ENCODE data around the gene SLC2A6.

SLC2A6 gene
- total RNA-seq, result 2.4 to 5.0 (median 3.7) reads per million in 3 donors

GRCh38 chr9:133478851-133479711 lies at the start of gene SLC2A6:
SLC2A6 (minus strand) TSS chr9:133479099; CDS start chr9:133479059, 40 bp downstream.
- DNase-seq, result peak; percentile 65 to 78 (median 74)
- Histone ChIP-seq H3K4me1 (ENCODE audit: control insufficient read depth, insufficient read depth, low read length, poor library complexity, severe bottlenecking) (peaks cover 14% of the 10 kb centered on the region), H3K36me3 (ENCODE audit: control insufficient read depth, insufficient read depth, low read length) (no peaks in the 10 kb centered on the region), H3K27ac (ENCODE audit: insufficient read depth, low read length, poor library complexity, severe bottlenecking) (peak within 1 kb of the TSS; percentile 38), H3K9me3 (ENCODE audit: control insufficient read depth, low read length) (no peaks in the 10 kb centered on the region), H3K27me3 (replicated peaks; ENCODE audit: control insufficient read depth, insufficient read depth, low read length, poor library complexity, severe bottlenecking) (no peaks in the 10 kb centered on the region), H3K4me3 (ENCODE audit: insufficient read depth, low read depth, low read length, poor library complexity, severe bottlenecking) (peak within 1 kb of the TSS; percentile 55)

DNA sequence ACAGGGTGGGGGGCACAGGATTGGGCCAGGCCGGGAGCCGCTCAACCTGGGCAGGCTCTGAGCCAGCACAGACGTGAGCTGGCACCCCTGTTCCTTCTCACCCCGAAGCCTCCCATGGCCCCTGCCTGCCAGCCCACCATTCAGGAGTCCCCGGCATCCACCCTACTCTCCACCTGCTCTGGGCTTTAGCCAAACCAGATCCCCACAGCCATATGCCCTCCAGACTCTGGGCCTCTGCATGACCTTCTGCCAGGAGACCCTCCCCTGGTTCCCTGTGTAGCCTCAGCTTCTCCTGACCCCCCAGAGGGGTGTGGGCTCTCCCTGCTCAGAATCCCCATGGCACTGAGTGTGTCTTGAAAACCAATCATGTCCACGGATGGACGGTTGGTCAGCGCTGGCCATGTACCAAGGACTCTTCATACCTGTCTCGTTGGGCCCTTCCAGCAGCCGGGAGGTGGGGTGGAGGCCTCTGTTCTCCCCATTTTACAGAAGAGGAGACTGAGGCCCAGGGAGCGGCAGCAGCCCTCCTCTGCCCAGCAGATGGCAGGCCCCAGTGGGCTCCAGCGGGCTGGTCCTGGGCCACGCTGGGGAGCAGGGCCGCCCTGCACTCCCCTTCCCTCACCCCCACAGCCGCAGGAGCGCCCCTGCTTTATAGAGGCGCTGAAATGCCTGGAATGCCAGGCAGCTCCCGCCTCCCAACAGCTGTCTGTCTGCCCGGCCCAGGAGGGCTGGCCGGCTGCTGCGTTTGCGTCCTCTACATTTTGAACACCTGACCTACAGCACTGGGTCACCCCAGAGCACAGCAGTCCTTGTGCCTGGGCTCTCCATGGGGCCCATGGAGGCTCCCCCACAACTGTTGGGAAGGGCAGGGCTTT lies 49.3 kb upstream of the SLC2A6 start:
- no peak overlapping the region for H3K27ac ChIP-seq (ENCODE audit: insufficient read depth, low read length, poor library complexity, severe bottlenecking)
- no peak overlapping the region for H3K4me3 ChIP-seq (ENCODE audit: insufficient read depth, low read depth, low read length, poor library complexity, severe bottlenecking)
- no peaks in the 10 kb centered on the region for H3K36me3 ChIP-seq (ENCODE audit: control insufficient read depth, insufficient read depth, low read length)
- H3K9me3 ChIP-seq (ENCODE audit: control insufficient read depth, low read length), result no peaks in the 10 kb centered on the region
- H3K4me1 ChIP-seq (ENCODE audit: control insufficient read depth, insufficient read depth, low read length, poor library complexity, severe bottlenecking), result no peaks in the 10 kb centered on the region
- no peak for DNase-seq
- H3K27me3 ChIP-seq (replicated peaks; ENCODE audit: control insufficient read depth, insufficient read depth, low read length, poor library complexity, severe bottlenecking), result peaks cover 6% of the 10 kb centered on the region

GRCh38 chr9:133527444-133527920 lies 48.6 kb upstream of the SLC2A6 start:
- Histone ChIP-seq H3K36me3 (ENCODE audit: control insufficient read depth, insufficient read depth, low read length) (no peaks in the 10 kb centered on the region), H3K4me1 (ENCODE audit: control insufficient read depth, insufficient read depth, low read length, poor library complexity, severe bottlenecking) (no peaks in the 10 kb centered on the region), H3K9me3 (ENCODE audit: control insufficient read depth, low read length) (no peaks in the 10 kb centered on the region), H3K4me3 (ENCODE audit: insufficient read depth, low read depth, low read length, poor library complexity, severe bottlenecking) (no peak overlapping the region), H3K27me3 (replicated peaks; ENCODE audit: control insufficient read depth, insufficient read depth, low read length, poor library complexity, severe bottlenecking) (peaks cover 6% of the 10 kb centered on the region), H3K27ac (ENCODE audit: insufficient read depth, low read length, poor library complexity, severe bottlenecking) (no peak overlapping the region)
- DNase-seq, result no peak

GRCh38 chr9:133526721-133527321 lies 47.9 kb upstream of the SLC2A6 start:
- Histone ChIP-seq H3K27ac (ENCODE audit: insufficient read depth, low read length, poor library complexity, severe bottlenecking) (no peak overlapping the region), H3K4me1 (ENCODE audit: control insufficient read depth, insufficient read depth, low read length, poor library complexity, severe bottlenecking) (no peaks in the 10 kb centered on the region), H3K36me3 (ENCODE audit: control insufficient read depth, insufficient read depth, low read length) (no peaks in the 10 kb centered on the region), H3K4me3 (ENCODE audit: insufficient read depth, low read depth, low read length, poor library complexity, severe bottlenecking) (no peak overlapping the region), H3K27me3 (replicated peaks; ENCODE audit: control insufficient read depth, insufficient read depth, low read length, poor library complexity, severe bottlenecking) (peaks cover 3% of the 10 kb centered on the region), H3K9me3 (ENCODE audit: control insufficient read depth, low read length) (no peaks in the 10 kb centered on the region)
- no peak for DNase-seq

DNA sequence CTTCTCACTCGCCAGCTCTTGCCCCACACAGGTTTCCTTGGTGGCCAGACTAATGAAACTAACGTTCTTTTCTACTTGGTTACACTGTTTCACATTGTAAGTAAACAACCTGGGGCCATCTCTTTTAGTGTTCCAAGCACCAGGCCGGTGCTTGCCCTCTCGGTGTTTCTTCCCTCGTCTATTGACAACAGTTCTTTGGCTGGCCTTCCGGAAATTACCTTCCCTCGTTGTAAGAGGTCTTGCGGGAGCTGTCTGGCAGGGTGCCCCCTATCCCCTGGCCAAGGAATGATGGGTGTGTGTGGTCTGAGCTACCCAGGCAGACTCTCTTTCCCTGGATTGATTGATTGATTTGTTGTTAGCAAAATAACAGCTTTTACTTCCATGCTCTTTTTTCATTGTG lies 46.8 kb upstream of the SLC2A6 start:
- Histone ChIP-seq H3K27ac (ENCODE audit: insufficient read depth, low read length, poor library complexity, severe bottlenecking) (no peak overlapping the region), H3K27me3 (replicated peaks; ENCODE audit: control insufficient read depth, insufficient read depth, low read length, poor library complexity, severe bottlenecking) (no peaks in the 10 kb centered on the region), H3K36me3 (ENCODE audit: control insufficient read depth, insufficient read depth, low read length) (no peaks in the 10 kb centered on the region), H3K4me1 (ENCODE audit: control insufficient read depth, insufficient read depth, low read length, poor library complexity, severe bottlenecking) (no peaks in the 10 kb centered on the region), H3K9me3 (ENCODE audit: control insufficient read depth, low read length) (no peaks in the 10 kb centered on the region), H3K4me3 (ENCODE audit: insufficient read depth, low read depth, low read length, poor library complexity, severe bottlenecking) (no peak overlapping the region)
- DNase-seq, result no peak

DNA sequence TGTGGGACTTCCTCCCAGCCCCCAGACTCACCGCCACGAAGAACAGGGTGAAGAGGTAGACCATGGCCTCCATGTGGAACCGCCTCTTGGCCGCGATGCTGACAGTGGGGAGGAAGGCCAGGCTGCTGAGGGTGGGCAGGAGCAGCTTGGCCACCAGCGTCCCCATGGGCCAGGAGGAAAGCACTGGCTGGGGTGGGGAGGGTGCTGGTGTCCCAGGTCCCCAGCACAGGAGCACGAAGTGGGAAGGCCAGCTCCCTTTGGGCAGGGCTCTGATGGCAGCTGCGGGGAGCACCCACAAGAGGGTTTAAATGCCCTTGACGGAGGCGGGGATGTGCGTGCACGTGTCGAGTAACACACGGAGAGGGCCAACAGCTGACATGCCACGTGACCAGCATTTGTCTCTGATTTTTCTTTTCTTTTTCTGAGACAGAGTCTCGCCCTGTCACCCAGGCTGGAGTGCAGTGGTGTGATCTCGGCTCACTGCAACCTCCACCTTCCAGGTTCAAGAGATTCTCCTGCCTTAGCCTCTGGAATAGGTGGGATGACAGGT lies 45.9 kb upstream of the SLC2A6 start, which contains the start of gene MYMK:
TSS of gene MYMK (minus strand) at position 281 of the 550 bp plus-strand sequence. CDS start at position 166, 115 bp downstream.
- Histone ChIP-seq H3K36me3 (ENCODE audit: control insufficient read depth, insufficient read depth, low read length) (no peaks in the 10 kb centered on the region), H3K9me3 (ENCODE audit: control insufficient read depth, low read length) (no peaks in the 10 kb centered on the region), H3K4me1 (ENCODE audit: control insufficient read depth, insufficient read depth, low read length, poor library complexity, severe bottlenecking) (no peaks in the 10 kb centered on the region), H3K27me3 (replicated peaks; ENCODE audit: control insufficient read depth, insufficient read depth, low read length, poor library complexity, severe bottlenecking) (no peaks in the 10 kb centered on the region), H3K4me3 (ENCODE audit: insufficient read depth, low read depth, low read length, poor library complexity, severe bottlenecking) (no peak within 1 kb of the TSS), H3K27ac (ENCODE audit: insufficient read depth, low read length, poor library complexity, severe bottlenecking) (no peak within 1 kb of the TSS)
- DNase-seq, result no peak

- DNase-seq, result no peak
- H3K27me3 ChIP-seq (replicated peaks; ENCODE audit: control insufficient read depth, insufficient read depth, low read length, poor library complexity, severe bottlenecking), result no peaks in the 10 kb centered on the region
Observed at GRCh38 chr9:133524146-133524545, 45.2 kb upstream of the SLC2A6 start.

DNA sequence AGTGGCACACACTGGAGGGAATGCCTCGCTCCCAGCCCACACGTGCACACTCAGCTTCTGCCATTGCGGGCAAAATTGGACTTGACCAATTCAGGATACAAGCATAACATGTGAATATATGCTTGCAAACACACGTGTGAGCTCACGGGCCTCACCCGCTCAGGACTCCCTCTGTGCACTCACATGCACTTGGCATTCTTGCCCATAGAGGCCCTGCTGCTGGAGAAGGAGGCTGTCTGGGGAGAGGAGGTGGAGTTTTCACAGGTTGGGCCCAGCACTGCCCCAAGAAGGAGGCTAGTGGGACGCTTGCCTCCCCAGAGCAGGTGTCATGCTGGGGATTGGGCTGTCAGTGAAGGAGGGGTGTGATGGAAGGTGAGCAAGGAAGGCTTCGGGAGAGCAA lies 44.2 kb upstream of the SLC2A6 start:
- Histone ChIP-seq H3K4me1 (ENCODE audit: control insufficient read depth, insufficient read depth, low read length, poor library complexity, severe bottlenecking) (no peaks in the 10 kb centered on the region), H3K27me3 (replicated peaks; ENCODE audit: control insufficient read depth, insufficient read depth, low read length, poor library complexity, severe bottlenecking) (no peaks in the 10 kb centered on the region), H3K9me3 (ENCODE audit: control insufficient read depth, low read length) (no peaks in the 10 kb centered on the region), H3K27ac (ENCODE audit: insufficient read depth, low read length, poor library complexity, severe bottlenecking) (no peak overlapping the region), H3K4me3 (ENCODE audit: insufficient read depth, low read depth, low read length, poor library complexity, severe bottlenecking) (no peak overlapping the region), H3K36me3 (ENCODE audit: control insufficient read depth, insufficient read depth, low read length) (no peaks in the 10 kb centered on the region)
- DNase-seq, result no peak

More at GRCh38 chr9:133524146-133524545, 45.2 kb upstream of the SLC2A6 start:
- Histone ChIP-seq H3K4me3 (ENCODE audit: insufficient read depth, low read depth, low read length, poor library complexity, severe bottlenecking) (no peak overlapping the region), H3K9me3 (ENCODE audit: control insufficient read depth, low read length) (no peaks in the 10 kb centered on the region), H3K4me1 (ENCODE audit: control insufficient read depth, insufficient read depth, low read length, poor library complexity, severe bottlenecking) (no peaks in the 10 kb centered on the region), H3K36me3 (ENCODE audit: control insufficient read depth, insufficient read depth, low read length) (no peaks in the 10 kb centered on the region), H3K27ac (ENCODE audit: insufficient read depth, low read length, poor library complexity, severe bottlenecking) (no peak overlapping the region)

GRCh38 chr9:133522073-133522910 lies 43.4 kb upstream of the SLC2A6 start:
- DNase-seq, result no peak
- Histone ChIP-seq H3K4me3 (ENCODE audit: insufficient read depth, low read depth, low read length, poor library complexity, severe bottlenecking) (no peak overlapping the region), H3K36me3 (ENCODE audit: control insufficient read depth, insufficient read depth, low read length) (no peaks in the 10 kb centered on the region), H3K27ac (ENCODE audit: insufficient read depth, low read length, poor library complexity, severe bottlenecking) (no peak overlapping the region), H3K27me3 (replicated peaks; ENCODE audit: control insufficient read depth, insufficient read depth, low read length, poor library complexity, severe bottlenecking) (no peaks in the 10 kb centered on the region), H3K4me1 (ENCODE audit: control insufficient read depth, insufficient read depth, low read length, poor library complexity, severe bottlenecking) (no peaks in the 10 kb centered on the region), H3K9me3 (ENCODE audit: control insufficient read depth, low read length) (no peaks in the 10 kb centered on the region)
